Measurements from ENCODE around the gene CA10. TPM values are rescaled to one million over a fixed set of nuclear protein-coding genes. Genes with fewer than 3 reads are reported as not detected.

The CA10 gene
- total RNA-seq, 2 donors from 2014 or later = 0.26 TPM; not detected in 1

DNA sequence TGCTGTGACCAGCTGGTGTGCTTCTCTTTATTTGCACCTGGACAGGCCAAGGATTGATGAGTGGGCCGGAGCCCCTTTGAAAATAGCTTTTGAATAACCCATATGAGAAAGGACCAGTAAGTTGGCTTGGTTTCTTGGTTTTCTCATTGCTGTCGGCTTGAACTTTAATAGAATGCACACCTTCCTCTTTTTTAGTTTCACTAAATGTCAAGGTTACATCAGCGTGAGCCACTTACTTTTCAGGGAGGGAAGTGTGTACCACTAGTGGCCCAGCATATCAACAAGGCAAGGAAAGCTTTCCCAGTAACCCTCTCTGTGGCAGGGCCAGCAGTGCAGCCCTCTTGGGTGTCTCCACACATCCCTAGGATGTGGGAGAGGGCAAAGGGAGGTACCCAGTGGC, 433.3 kb downstream of the CA10 start:
- Histone ChIP-seq H3K27me3 (no peaks in the 10 kb centered on the region), H3K9me3 (no peaks in the 10 kb centered on the region), H3K4me3 (no peak overlapping the region), H3K27ac (no peak overlapping the region), H3K36me3 (replicated peaks in 1 of 2; ENCODE audit: insufficient read depth in 1 of 2, low read depth in 2 of 2) (no peaks in the 10 kb centered on the region), H3K4me1 (no peaks in the 10 kb centered on the region)
- DNase-seq = no peak
- no peak for ATAC-seq
- 41 to 61% methylated on average over 3 of the region's 3 CpGs for WGBS, 2 donors
- TF ChIP-seq POLR2A (IDR thresholded peaks at IDR 0.05) = no peak
- TF ChIP-seq, protein P1, sequence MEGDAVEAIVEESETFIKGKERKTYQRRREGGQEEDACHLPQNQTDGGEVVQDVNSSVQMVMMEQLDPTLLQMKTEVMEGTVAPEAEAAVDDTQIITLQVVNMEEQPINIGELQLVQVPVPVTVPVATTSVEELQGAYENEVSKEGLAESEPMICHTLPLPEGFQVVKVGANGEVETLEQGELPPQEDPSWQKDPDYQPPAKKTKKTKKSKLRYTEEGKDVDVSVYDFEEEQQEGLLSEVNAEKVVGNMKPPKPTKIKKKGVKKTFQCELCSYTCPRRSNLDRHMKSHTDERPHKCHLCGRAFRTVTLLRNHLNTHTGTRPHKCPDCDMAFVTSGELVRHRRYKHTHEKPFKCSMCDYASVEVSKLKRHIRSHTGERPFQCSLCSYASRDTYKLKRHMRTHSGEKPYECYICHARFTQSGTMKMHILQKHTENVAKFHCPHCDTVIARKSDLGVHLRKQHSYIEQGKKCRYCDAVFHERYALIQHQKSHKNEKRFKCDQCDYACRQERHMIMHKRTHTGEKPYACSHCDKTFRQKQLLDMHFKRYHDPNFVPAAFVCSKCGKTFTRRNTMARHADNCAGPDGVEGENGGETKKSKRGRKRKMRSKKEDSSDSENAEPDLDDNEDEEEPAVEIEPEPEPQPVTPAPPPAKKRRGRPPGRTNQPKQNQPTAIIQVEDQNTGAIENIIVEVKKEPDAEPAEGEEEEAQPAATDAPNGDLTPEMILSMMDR (IDR thresholded peaks at IDR 0.05) = no peak
- intact Hi-C loops (cut with DNase I) = no loop called here

DNA sequence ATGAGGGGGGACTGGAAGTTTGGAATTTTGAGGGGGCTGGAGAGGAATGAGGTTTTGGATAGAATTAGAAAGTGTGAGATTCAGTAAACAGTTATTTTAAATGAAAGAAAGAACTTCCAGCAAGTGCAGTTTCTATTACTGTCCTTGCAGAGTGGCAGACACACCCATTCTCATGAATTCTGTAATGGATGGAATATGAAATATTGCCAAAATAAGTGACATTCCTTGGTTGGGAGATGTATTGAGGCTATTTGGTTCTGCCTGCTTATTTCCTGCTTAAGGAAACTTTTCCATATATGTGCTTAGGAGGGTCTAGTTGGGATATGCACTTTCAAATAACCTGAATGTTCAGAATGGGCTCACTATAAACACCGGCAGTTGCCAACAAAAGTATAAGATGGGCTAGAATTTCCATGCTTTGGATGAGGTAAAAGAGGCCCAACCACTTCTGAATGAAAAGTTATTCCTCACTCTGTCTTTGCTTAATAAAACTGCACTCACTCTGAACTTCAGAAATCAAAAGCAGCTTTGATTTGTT, 434.4 kb downstream of the CA10 start:
- Histone ChIP-seq H3K9me3 (no peaks in the 10 kb centered on the region), H3K4me3 (no peak overlapping the region), H3K36me3 (replicated peaks in 1 of 2; ENCODE audit: insufficient read depth in 1 of 2, low read depth in 2 of 2) (no peaks in the 10 kb centered on the region), H3K27ac (no peak overlapping the region), H3K4me1 (no peaks in the 10 kb centered on the region), H3K27me3 (no peaks in the 10 kb centered on the region)
- no peak for TF ChIP-seq POLR2A (IDR thresholded peaks at IDR 0.05)
- TF ChIP-seq, protein P1 (IDR thresholded peaks at IDR 0.05) = no peak
- intact Hi-C loops (cut with DNase I) = no loop called here
- no peak for ATAC-seq
- no peak for DNase-seq
- WGBS, 2 donors = 82 to 96% methylated on average over 1 of the region's 1 CpG

DNA sequence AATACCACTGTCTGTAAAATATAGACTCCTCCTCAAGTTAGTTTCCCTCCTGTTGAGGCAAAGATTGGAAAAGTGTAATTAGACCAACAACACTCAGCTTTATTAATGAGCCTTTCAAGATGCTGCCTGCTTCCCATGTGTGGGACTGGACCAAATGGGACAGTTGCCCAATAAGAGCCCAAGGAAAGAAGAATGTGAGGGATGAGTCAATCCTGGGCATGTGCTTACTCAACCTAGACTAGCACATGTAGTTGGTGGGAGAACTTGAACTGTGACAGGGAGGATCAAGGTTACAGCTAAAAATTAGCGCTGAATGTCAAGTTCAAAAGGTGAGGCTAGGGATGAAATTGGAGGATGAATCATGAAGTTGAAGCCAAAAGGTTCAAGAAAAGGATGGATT, 435.5 kb downstream of the CA10 start:
- ATAC-seq = no peak
- no peaks in the 10 kb centered on the region for H3K36me3 ChIP-seq (replicated peaks in 1 of 2; ENCODE audit: insufficient read depth in 1 of 2, low read depth in 2 of 2)
- WGBS, 2 donors = 88 to 100% methylated on average over 1 of the region's 1 CpG

DNA sequence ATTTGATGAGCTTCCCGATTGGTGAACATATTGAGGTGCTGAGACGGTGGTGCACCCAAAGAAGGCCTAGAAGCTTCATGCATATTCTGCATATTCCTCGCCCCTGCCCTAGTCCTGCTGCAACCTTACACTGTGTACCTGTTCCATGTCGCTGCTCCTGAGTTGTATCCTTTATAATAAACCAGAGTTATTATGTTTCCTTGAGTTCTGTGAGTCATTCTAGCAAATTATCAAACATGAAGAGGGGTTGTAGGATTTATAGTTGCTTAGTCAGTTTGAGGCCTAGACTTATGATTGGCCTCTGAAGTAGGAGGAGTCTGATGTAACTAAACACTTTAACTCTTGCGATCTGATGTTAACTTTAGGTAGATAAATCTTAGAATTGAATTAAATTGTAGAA, 436.8 kb downstream of the CA10 start:
- Histone ChIP-seq H3K4me3 (no peak overlapping the region), H3K4me1 (no peaks in the 10 kb centered on the region), H3K36me3 (replicated peaks in 1 of 2; ENCODE audit: insufficient read depth in 1 of 2, low read depth in 2 of 2) (no peaks in the 10 kb centered on the region), H3K27me3 (no peaks in the 10 kb centered on the region), H3K27ac (no peak overlapping the region), H3K9me3 (no peaks in the 10 kb centered on the region)
- TF ChIP-seq, protein P1 (IDR thresholded peaks at IDR 0.05) = no peak
- no peak for TF ChIP-seq POLR2A (IDR thresholded peaks at IDR 0.05)
- no peak for DNase-seq
- ATAC-seq = no peak
- intact Hi-C loops (cut with DNase I) = no loop called here
- WGBS, 2 donors = 91% methylated on average over 5 of the region's 5 CpGs

More for the DNA sequence above, 435.5 kb downstream of the CA10 start:
- H3K4me1 ChIP-seq = no peaks in the 10 kb centered on the region
- H3K27me3 ChIP-seq = no peaks in the 10 kb centered on the region
- TF ChIP-seq POLR2A (IDR thresholded peaks at IDR 0.05) = no peak
- TF ChIP-seq, protein P1 (IDR thresholded peaks at IDR 0.05) = no peak
- intact Hi-C loops (cut with DNase I) = no loop called here
- no peak for DNase-seq
- no peak overlapping the region for H3K27ac ChIP-seq
- H3K4me3 ChIP-seq = no peak overlapping the region
- H3K9me3 ChIP-seq = no peaks in the 10 kb centered on the region

DNA sequence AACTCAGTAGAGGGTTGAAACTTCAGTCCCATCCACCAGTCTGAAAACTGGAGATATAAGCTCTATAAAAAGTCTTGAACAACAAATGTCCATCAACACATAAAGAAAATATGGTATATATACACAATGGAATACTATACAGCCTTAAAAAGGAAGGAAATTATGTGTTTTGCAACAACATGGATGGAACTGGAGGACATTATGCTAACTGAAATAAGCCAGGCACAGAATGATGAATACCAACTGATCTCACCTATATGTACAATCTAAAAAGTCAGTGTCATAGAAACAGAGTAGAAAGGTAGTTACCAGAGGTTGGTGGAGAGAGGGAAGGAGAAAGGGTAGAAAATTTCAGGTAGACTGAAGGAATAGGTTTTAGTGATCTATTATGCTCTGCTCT, 438.1 kb downstream of the CA10 start:
- ATAC-seq (no peak), DNase-seq (no peak)
- Histone ChIP-seq H3K9me3 (no peaks in the 10 kb centered on the region), H3K4me3 (no peak overlapping the region), H3K36me3 (replicated peaks in 1 of 2; ENCODE audit: insufficient read depth in 1 of 2, low read depth in 2 of 2) (no peaks in the 10 kb centered on the region), H3K27me3 (no peaks in the 10 kb centered on the region), H3K27ac (no peak overlapping the region), H3K4me1 (no peaks in the 10 kb centered on the region)
- TF ChIP-seq POLR2A (IDR thresholded peaks at IDR 0.05) = no peak
- TF ChIP-seq, protein P1 (IDR thresholded peaks at IDR 0.05) = no peak
- intact Hi-C loops (cut with DNase I) = no loop called here
